SK-N-SH (cell line): ENCODE results near the gene IGFL1. TPM values are rescaled to one million over a fixed set of nuclear protein-coding genes. Genes with fewer than 3 reads are reported as not detected.
A peak's percentile ranks its signal among the peaks of the same experiment; 100 is the strongest.
"Not testable (repeated sequence)": the region's sequence is repeated elsewhere in the genome, so short reads cannot be mapped to it uniquely, and the experiment has no call there.

Experiments
- CTCF ChIA-PET: fragments of 300-600, 350-600 bp; formaldehyde crosslinking; extraction: SDS; loops from one replicate; lab custom pipeline; 2021; lab: Yijun Ruan, JAX
- POLR2A ChIA-PET: fragments of 350-600 bp; sonication (Branson Sonifier 250); formaldehyde crosslinking; extraction: SDS; loops from one replicate; lab custom pipeline; 2020; ENCODE audit warnings: antibody characterized with exemption, inconsistent platforms; lab: Yijun Ruan, JAX
- DNase-seq: peaks from one replicate; pipeline ENCODE4 v3.0.0; 2012
- H2AFZ ChIP-seq: fragments of 200-600 bp; sonication (generic); 2 replicates; pipeline ENCODE4 v1.8.1; 2016; ENCODE audit warnings: antibody characterized with exemption, mild to moderate bottlenecking, low read depth
- H3F3A ChIP-seq: fragments of 200-600 bp; sonication (generic); replicated peaks from 2 replicates; pipeline ENCODE3; 2016; ENCODE audit warnings: antibody characterized with exemption, mild to moderate bottlenecking; ENCODE audit not compliant: insufficient read depth
- H3K27ac ChIP-seq, 2 experiments: fragments of 200-500 bp in 1 of 2; fragments of 200-600 bp in 1 of 2; sonication (Bioruptor generic) in 1 of 2; sonication (generic), shearing (Covaris generic) in 1 of 2; 2 replicates each; pipeline versions ENCODE4 v1.5.1 to v1.6.1; 2014 to 2016; ENCODE audit warnings: low read depth in 2 of 2, inconsistent platforms in 1 of 2, low read length in 1 of 2, mild to moderate bottlenecking in 1 of 2, mixed read lengths in 1 of 2
- H3K27me3 ChIP-seq: fragments of 200-600 bp; sonication (generic), shearing (Covaris generic); 2 replicates; pipeline ENCODE4 v1.6.1; 2016; ENCODE audit warnings: mixed run types; ENCODE audit not compliant: insufficient read depth
- H3K36me3 ChIP-seq, 2 experiments: fragments of 200-500 bp in 1 of 2; fragments of 200-600 bp in 1 of 2; sonication (Bioruptor generic) in 1 of 2; sonication (generic) in 1 of 2; replicated peaks in 1 of 2; 2 replicates each; pipeline versions ENCODE3 to v1.5.1; 2014 to 2016; ENCODE audit warnings: low read length in 1 of 2, mild to moderate bottlenecking in 1 of 2; ENCODE audit not compliant: insufficient read depth in 2 of 2, control insufficient read depth in 1 of 2
- H3K4me1 ChIP-seq, 2 experiments: fragments of 200-500 bp in 1 of 2; fragments of 200-600 bp in 1 of 2; sonication (Bioruptor generic) in 1 of 2; sonication (generic), shearing (Covaris generic) in 1 of 2; 2 replicates each; pipeline versions ENCODE4 v1.5.1 to v1.6.1; 2014 to 2016; ENCODE audit warnings: low read depth in 1 of 2, low read length in 1 of 2, mixed run types in 1 of 2; ENCODE audit not compliant: insufficient read depth in 2 of 2, control insufficient read depth in 1 of 2
- H3K4me2 ChIP-seq: fragments of 200-600 bp; sonication (generic), shearing (Covaris generic); 2 replicates; pipeline ENCODE4 v1.6.1; 2017; ENCODE audit warnings: mixed run types
- H3K4me3 ChIP-seq, 2 experiments: fragments of 200-500 bp in 1 of 2; fragments of 200-600 bp in 1 of 2; sonication (Bioruptor generic) in 1 of 2; sonication (generic), shearing (Covaris generic) in 1 of 2; 2 replicates each; pipeline versions ENCODE4 v1.5.1 to v1.8.1; 2014 to 2016; ENCODE audit warnings: low read depth in 2 of 2, inconsistent platforms in 1 of 2, low read length in 1 of 2, mild to moderate bottlenecking in 1 of 2, mixed read lengths in 1 of 2, moderate library complexity in 1 of 2
- H3K79me2 ChIP-seq: fragments of 200-600 bp; sonication (generic); 2 replicates; pipeline ENCODE4 v1.8.1; 2017; ENCODE audit warnings: mild to moderate bottlenecking; ENCODE audit not compliant: insufficient read depth
- H3K9ac ChIP-seq: fragments of 200-600 bp; sonication (generic); 2 replicates; pipeline ENCODE4 v1.6.1; 2017; ENCODE audit warnings: mixed run types
- H3K9me2 ChIP-seq: fragments of 200-600 bp; sonication (generic); 2 replicates; pipeline ENCODE4 v1.6.1; 2017; ENCODE audit warnings: mixed run types
- H3K9me3 ChIP-seq: fragments of 200-600 bp; sonication (generic); 2 replicates; pipeline ENCODE4 v1.6.1; 2017; ENCODE audit warnings: mixed run types, mild to moderate bottlenecking, moderate library complexity
- H4K20me1 ChIP-seq: fragments of 200-600 bp; sonication (generic); 2 replicates; pipeline ENCODE4 v1.6.1; 2017; ENCODE audit warnings: mild to moderate bottlenecking, mixed run types; ENCODE audit not compliant: insufficient read depth
- EP300 ChIP-seq, 2 experiments: IDR thresholded peaks; 2 replicates each; pipeline versions ENCODE4 v1.4.0 to v1.6.1; 2012; ENCODE audit warnings: borderline replicate concordance in 1 of 2, low read depth in 1 of 2, low read length in 1 of 2
- EZH2phosphoT487 ChIP-seq: fragments of 200-600 bp; sonication (generic); IDR thresholded peaks from 2 replicates; pipeline ENCODE4 v1.6.1; 2017; ENCODE audit warnings: low read depth, mixed run types, mild to moderate bottlenecking, antibody characterized with exemption, moderate library complexity, borderline replicate concordance
- FOSL2 ChIP-seq: IDR thresholded peaks from 2 replicates; pipeline ENCODE4 v1.4.0; 2012; ENCODE audit warnings: low read depth, mild to moderate bottlenecking, moderate library complexity, borderline replicate concordance
- JUND ChIP-seq: IDR thresholded peaks from 2 replicates; pipeline ENCODE4 v1.4.0; 2012
- MAX ChIP-seq: IDR thresholded peaks from 2 replicates; pipeline ENCODE4 v1.4.0; 2012; ENCODE audit warnings: low read depth
- TCF12 ChIP-seq: IDR thresholded peaks from 2 replicates; pipeline ENCODE4 v1.4.0; 2012
- ZBTB33 ChIP-seq: IDR thresholded peaks from 2 replicates; pipeline ENCODE4 v1.4.0; 2012; ENCODE audit warnings: low read depth, borderline replicate concordance
- WGBS: methylation state at CpG from one replicate; pipeline ENCODE4 v1.1.6; 2017; ENCODE audit warnings: low lambda C conversion rate; 5-methylcytosine and 5-hydroxymethylcytosine counted together
- polyA plus RNA-seq, 3 experiments: library from polyadenylated mRNA; depleted of rRNA; stranded (reverse); fragments of >200 nt; gene quantifications; 2 replicates each; pipeline ENCODE4 v1.2.3, GENCODE V29; 2012

IGFL1 gene
- polyA plus RNA-seq, 1 of the 3 experiments (the other 2 are of a cell fraction) = not detected

GRCh38 chr19:46182476-46182875, 47.1 kb upstream of the IGFL1 start:
- H3K27ac ChIP-seq = peak overlapping the region in 1 of 2 experiments; percentile 96; a peak in 2 of 4 replicates
- H3K9me2 ChIP-seq = no peaks in the 10 kb centered on the region
- TF ChIP-seq EZH2phosphoT487 = no peak
- no peak for TF ChIP-seq EP300 (IDR thresholded peaks at IDR 0.05; ENCODE audit: borderline replicate concordance in 1 of 2, low read depth in 1 of 2, low read length in 1 of 2)
- TF ChIP-seq ZBTB33 = no peak
- no peaks in the 10 kb centered on the region for H3K9me3 ChIP-seq
- no peaks in the 10 kb centered on the region for H3K27me3 ChIP-seq
- peaks cover 31% of the 10 kb centered on the region for H3K79me2 ChIP-seq
- H2AFZ ChIP-seq = no peak overlapping the region; the same call in 1 of the 2 replicates
- WGBS = 46% methylated on average over 8 of the region's 8 CpGs
- H3K9ac ChIP-seq = no peak overlapping the region
- H3K4me1 ChIP-seq = peaks cover 5 to 24% of the 10 kb centered on the region in 2 experiments; a peak in 2 of 4 replicates
- no peak for DNase-seq
- H4K20me1 ChIP-seq = no peaks in the 10 kb centered on the region
- no peak overlapping the region for H3K4me2 ChIP-seq
- POLR2A ChIA-PET = no interaction called here
- peaks cover 0 to 7% of the 10 kb centered on the region in 2 experiments for H3K36me3 ChIP-seq
- H3K4me3 ChIP-seq = no peak overlapping the region
- H3F3A ChIP-seq = peaks cover 52% of the 10 kb centered on the region
- CTCF ChIA-PET = no interaction called here

- H3K9me3 ChIP-seq, POLR2A ChIA-PET, H3K9me2 ChIP-seq, H3K4me3 ChIP-seq, DNase-seq, H3K79me2 ChIP-seq, H4K20me1 ChIP-seq, H3K36me3 ChIP-seq: not testable (repeated sequence)
- Histone ChIP-seq H3K27ac (peak overlapping the region; percentile 5 to 96; a peak in 3 of 4 replicates), H3F3A (peaks cover 50% of the 10 kb centered on the region), H3K9ac (peak overlapping the region; percentile 71), H2AFZ (peak overlapping the region; percentile 44; the same call in 1 of the 2 replicates), H3K4me1 (peaks cover 5 to 24% of the 10 kb centered on the region in 2 experiments; a peak in 2 of 4 replicates), H3K4me2 (peak overlapping the region; percentile 57; the same call in 1 of the 2 replicates)
- WGBS = 53% methylated on average over 6 of the region's 6 CpGs
- CTCF ChIA-PET = interaction anchor here (1.4 to 2.2 kb wide), 3 partner anchors 8 to 156 kb away, joined by 3 to 12 read pairs (median 6); no protein-coding TSS in a partner anchor
- peak; percentile 37 for TF ChIP-seq FOSL2
- peak in 1 of 2 experiments; percentile 72; a peak in 2 of 4 replicates for TF ChIP-seq EP300 (IDR thresholded peaks at IDR 0.05; ENCODE audit: borderline replicate concordance in 1 of 2, low read depth in 1 of 2, low read length in 1 of 2)
- peak; percentile 17; the same call in 1 of the 2 replicates for TF ChIP-seq MAX
- TF ChIP-seq TCF12 = peak; percentile 66
- peak; percentile 25; the same call in 1 of the 2 replicates for TF ChIP-seq JUND
- TF ChIP-seq, all 33 proteins: peak for 5; not testable (repeated sequence) for 28
- H3K27me3 ChIP-seq = not testable (repeated sequence)
These were observed 44.5 kb upstream of the IGFL1 start for GRCh38 chr19:46184775-46185710.
